GM12801 (cell line): Measurements from ENCODE around the gene NEUROD2.

Experiments
- CTCF ChIP-seq: IDR thresholded peaks from one replicate; pipeline ENCODE4 v1.5.1; 2011; ENCODE audit warnings: control low read depth; ENCODE audit not compliant: insufficient read length; ENCODE audit errors: extremely low read depth

The NEUROD2 gene

GRCh38 chr17:39608142-39608981 lies 642 bp upstream of the NEUROD2 start:
- no peak for TF ChIP-seq CTCF

- TF ChIP-seq CTCF: no peak
Observed at GRCh38 chr17:39607057-39607850, 466 bp downstream of the NEUROD2 start.

GRCh38 chr17:39606434-39607056 lies 1.2 kb downstream of the NEUROD2 start:
- no peak for TF ChIP-seq CTCF

GRCh38 chr17:39605492-39606433 lies 2.0 kb downstream of the NEUROD2 start:
- no peak for TF ChIP-seq CTCF

- TF ChIP-seq CTCF: no peak
Observed at GRCh38 chr17:39604911-39605491, 2.7 kb downstream of the NEUROD2 start.

GRCh38 chr17:39603304-39604016 lies 4.3 kb downstream of the NEUROD2 start:
- no peak for TF ChIP-seq CTCF
